Activated CD4-positive, CD25-positive, alpha-beta regulatory T cell treated with anti-CD3 and anti-CD28 coated beads, Interleukin-2, amount 50 U/mL, for 16 hours (primary cell): Measurements from ENCODE around the gene RBP2.
"Not testable (repeated sequence)": the region's sequence is repeated elsewhere in the genome, so short reads cannot be mapped to it uniquely, and the experiment has no call there.

Source experiments
- DNase-seq: peaks from one replicate; pipeline ENCODE4 v3.0.0-alpha.2; 2020; ENCODE audit warnings: low read depth, low spot score

RBP2 gene

DNA sequence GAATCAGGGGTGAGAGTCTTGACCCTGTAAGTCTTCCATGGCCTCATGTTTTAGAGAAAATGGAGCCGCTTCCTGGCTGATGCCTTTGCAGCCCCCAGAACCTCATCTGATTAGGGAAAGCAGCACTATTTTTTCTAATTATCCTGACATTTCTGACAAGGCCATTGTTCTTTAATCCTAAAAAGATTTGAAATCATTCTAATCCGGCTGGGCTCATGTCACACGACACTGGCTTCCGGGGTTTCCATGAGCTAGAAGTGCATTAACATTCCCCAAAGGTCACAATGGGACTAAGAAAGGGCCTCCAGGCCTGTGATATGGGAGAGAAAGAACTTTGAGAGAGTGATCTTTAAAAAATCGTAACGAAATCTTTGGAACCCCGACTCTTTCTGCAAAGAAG is 33.1 kb downstream of the RBP2 start:
- DNase-seq = no peak

DNA sequence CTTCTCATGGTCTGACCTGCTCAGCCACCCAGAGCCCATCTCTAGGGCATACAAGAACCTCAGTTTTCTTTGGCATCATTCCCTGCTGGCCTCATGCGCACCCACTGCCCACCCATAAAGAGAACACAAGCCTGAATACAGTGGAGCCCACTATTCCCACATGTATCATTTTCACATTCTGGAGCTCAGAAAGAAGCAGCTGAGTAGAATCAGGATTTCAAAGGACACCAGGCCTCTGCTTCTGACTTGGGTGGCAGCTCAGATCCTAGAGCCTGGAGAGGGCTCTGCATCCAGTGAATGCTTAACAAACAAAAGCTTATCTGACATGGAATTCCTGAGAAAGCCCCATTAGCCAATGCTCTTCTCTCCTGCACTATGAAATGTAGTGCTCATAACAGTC is 34.7 kb downstream of the RBP2 start:
- DNase-seq = no peak

DNA sequence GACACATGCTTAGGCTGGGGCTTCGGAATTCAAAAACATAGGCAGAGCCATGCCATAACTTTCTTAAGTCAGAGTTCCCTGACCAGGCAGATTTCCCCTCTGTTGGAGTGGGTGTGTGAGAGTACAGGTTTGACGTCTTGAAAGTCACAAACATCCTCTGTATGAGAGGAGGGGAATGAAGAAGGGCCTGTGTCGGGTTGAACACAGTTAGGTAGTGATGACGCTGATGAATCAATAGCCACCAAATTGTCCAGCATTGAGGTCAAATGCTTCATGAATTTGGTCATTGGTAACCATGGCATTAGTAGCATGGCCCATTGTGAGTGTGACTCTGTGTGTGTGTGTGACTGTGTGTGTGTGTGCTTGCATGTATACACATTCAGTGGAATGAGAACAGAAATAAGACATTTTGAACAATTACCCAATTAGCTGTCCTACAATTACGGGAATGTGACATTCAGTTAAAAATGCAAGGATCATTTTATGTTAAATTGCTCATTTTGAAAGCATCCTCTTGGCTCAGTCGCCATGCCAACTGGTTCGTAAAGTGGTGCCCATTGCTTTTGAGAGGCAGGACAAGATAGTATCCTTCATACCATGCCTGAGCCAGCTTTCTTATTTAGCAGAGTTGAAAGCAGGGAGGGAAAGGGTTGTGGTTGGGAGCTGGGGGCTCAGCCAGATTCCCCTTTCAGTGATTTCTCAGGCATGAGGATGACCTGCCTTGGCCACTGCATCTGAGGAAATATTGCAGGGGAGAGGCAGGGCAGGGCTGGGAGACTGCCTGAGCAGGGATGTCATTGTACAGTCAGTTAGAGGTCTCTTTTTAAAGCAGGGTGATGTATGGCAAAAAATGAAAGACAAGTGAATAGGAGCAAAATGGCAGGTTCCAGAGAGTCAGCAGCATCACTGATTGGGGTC is 35.4 kb downstream of the RBP2 start:
- no peak for DNase-seq

DNA sequence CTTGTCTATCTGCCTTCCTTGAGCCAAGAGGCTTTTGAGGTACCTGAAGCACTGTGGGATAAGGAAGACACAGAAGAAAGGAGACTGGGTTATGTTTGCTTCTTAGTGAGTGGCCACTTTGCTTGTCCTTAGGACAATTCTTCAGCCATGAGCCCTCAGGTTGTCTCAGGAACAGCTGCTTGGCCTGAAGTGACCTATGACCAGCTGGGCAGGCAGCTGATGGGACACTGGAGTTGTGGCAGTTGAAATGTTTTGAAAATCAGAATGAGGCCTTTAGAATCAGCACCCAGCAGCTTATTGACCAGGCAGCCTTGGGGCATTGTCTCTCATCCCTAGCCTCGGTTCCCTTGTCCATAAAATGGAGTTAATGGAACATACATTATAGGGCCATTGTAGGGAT is 37.0 kb downstream of the RBP2 start:
- DNase-seq = no peak

DNA sequence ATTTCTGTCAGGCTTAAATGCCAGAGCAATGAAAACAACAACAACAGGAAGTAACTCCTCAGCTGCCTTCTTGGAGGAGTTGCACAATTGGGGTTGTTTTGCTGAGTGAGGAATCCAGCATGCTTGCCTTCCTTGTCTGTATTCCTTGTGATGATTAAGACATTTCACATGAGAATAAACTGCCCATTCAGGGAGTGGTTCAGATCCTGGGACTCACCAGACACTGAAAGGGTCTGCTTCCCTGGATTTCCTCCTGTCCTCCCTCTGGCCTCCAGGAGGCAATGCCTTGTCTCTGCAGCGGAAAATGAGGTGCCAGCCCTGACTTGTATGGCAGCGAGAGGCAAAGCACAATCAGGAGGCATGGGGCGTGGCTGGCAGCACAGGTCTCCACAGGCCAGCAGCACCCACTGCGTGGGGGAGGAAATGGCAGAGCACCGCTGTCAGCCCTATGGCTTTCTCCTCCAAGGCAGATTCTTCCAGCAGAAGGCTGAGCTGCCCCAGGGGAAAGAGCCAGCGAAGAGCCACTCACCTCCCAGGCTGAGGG is 41.5 kb downstream of the RBP2 start:
- DNase-seq = no peak

DNA sequence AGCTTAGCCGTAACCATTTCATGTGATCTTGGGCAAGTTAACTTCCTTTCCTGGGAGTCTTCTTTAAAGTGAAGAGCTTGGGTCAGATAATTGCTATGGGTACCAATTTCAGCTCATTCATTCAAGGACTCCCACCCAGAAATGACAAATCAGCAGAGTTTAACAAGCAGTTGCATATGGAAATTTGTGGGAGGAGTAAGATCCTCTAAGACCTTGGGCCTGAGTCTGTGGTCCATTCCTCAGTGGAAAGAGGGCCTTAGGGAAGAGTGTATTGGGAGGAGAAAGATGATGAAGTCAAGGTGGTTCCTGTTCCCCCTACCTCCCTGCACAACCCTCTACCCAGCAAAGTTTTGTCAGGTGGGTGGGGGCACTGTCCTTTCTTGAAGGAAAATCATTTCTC is 42.1 kb downstream of the RBP2 start:
- no peak for DNase-seq

DNA sequence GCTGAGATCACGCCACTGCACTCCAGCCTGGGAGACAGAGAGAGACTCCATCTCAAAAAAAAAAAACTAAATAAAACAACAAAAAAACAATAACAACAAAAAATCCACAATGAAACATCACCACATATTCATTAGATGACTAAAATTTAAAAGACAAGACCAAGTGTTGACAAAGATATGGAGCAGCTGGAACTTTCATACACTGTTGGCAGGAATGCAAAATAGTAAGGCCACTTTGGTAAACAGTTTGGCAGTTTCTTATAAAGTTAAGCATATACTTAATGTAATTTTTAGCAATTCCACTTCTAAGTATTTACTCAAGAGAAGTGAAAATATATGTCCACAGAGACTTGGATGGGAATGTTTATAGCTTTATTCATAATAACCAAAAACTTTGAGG is 43.2 kb downstream of the RBP2 start:
- DNase-seq = no peak

DNA sequence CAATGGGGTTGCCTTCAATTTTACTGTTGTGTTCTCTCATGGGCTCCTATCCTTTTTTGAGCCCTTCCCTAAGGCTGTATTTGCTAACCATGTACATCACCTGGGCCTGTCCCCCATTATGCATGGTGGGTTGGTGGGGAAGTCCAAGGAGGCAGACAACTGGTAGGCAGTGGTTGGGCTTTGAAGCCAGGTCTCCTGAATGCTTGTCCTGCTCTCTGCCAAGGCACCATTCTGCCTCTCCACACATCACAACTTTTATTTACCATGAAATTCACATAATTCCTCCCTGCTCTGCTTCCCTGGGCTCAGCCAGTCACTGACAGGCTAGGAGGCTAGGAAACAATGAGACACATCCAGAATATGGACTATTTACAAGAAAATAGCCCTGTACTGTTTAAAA is 45.8 kb downstream of the RBP2 start:
- DNase-seq = no peak

DNA sequence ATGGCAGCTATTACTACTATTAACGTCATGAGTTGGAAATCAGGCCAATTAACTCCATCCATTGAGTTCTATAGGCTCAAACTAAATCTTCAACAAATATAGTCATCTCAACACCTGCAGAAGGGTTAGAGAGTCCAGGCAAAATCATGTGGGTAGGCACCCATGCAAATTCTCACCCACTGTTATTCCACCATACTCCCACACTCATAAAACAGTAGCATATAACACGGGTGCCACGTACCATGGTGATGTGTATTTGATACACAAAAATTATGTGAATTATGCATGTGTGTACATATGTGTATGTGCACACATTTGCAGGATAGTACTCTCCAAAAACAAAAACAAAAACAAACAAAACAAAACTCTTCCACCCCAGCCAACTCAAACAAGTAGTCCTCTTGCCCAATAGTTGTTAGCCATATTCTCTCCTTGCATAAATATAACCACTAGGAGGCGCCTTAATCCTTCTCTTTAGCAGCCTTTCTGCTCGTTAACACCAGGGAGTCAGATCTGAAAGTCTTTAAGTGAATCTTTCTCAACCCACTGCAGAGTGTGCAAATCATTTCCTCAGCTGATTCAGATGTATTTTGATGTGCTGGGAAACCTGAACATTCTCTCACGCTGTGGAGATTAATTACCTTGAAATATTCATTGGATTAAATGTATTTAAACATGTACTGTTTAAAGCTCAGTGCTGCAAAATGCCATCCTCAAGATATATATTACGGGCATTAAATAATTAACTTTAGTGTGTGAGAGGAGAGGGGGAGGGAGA is 48.8 kb downstream of the RBP2 start:
- no peak for DNase-seq

DNA sequence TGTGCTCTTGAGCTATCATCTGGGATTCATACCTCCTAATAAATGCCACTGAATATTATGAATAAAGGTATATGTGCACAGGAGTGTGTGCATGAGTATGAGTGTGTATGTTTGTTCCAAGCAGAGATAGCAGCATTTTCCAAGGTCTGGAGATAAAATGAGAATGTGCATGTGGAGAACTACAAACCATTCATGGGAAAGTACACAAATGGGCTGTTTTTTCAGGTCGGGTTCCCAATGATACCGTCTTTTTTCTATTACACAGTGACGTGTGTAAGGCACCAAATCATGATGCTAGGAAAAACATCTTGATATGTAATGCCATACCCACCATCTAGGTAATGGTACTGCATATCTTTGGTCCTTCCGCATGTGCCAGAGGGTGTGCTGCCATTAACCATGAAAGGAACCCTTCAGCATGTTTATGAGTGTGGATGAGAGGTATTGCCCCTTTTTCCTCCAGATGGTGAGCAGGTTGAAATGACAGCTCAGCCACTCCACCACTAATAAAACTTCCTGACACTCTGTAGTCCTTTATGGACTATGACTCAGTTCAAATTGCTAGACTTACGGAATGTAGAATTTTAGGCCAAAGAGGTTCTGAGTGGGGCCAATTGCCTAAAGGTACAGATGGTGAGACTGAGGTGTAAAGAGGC is 50.4 kb downstream of the RBP2 start:
- DNase-seq = no peak

DNA sequence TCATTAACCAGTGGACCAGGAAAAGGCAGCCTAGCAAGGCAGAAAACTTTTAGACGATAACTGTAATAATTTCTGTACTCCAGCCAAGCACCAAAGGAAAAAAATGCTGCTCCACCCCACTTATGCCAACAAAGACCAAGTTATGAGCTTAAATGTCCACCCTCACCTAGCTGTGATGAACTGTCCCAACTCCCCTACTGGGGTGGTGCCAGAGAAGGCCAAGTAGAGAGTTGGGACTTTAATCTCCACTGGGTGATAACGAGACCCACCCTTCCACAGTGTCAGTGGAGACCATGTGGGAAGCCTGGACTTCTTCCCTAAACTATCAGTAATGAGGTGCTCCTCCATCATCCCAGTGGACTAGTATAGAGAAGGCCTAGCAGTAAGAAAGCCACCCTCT is 53.1 kb downstream of the RBP2 start:
- no peak for DNase-seq

DNA sequence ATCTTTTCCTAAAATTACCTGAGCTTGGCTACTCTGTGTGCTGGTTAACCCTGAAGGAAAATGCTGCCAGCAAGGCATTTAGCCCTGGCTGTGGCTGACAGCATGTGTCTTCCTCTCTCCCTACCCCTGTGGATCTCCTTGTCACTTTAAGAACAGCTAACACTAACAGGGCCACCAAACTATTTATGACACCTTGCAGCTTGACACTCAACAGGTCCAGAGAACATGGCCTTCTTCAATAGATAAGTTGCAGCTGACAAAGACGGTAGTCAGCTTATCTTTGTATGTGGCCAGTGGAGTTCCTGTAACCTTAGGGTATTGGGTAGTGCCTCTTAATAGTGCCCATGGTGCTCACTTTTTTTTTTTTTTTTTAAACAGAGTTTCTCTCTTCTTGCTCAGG is 54.9 kb downstream of the RBP2 start:
- no peak for DNase-seq

DNA sequence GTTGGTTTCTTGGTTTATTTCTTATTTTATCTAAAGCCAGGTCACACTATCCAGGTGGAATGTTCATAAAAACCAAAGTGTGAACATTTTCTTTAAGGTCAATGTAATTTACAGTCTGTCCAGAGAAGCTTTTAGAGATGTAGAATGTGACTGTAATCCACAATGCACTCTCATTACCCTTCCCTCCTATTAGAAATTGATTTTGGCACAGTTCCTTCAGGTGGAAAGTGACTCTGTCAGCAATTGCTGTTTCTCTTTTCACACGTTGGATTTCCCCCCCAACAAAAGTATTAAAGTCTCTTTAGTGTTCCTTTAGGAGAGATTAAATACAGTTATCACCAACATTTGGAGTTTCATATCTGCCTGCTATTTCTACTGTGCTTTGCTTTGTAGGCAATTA is 55.3 kb downstream of the RBP2 start:
- DNase-seq = no peak

DNA sequence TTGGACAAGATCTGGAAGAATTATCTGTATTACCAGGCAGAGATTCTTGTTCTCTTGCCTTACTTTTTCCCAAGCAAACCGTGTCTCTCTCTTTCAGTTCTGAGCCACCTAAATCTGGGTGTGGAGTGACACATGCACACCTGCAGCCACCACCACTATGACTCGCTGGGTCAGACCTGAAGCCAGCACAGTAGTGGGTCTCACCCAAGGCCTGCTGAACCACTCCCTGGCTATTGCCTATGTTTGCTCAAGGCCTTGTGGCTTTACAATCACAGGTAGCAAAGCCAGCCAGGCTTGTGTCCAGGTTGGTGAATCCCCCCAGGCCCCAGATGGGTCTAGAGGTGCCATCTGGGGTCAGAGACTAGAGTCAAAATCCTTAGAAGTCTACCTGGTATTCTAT is 58.2 kb downstream of the RBP2 start:
- DNase-seq = no peak

DNA sequence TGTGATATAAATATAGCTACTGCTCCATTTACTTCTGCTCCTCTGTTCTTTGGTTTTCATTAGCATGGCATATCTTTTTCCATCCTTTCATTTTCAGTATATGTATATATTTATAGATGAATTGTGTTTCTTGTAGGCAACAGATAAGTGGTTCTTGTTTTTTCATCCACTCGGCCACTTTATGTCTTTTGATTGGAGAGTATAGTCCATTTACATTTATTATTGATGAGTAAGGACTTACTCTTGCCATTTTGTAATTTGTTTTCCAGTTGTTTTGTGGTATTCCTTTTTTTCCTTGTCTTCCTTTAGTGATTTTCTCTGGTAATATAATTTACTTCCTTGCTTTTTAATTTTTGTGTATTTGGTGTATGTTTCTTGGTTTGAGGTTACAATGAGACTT is 60.0 kb downstream of the RBP2 start:
- no peak for DNase-seq

DNA sequence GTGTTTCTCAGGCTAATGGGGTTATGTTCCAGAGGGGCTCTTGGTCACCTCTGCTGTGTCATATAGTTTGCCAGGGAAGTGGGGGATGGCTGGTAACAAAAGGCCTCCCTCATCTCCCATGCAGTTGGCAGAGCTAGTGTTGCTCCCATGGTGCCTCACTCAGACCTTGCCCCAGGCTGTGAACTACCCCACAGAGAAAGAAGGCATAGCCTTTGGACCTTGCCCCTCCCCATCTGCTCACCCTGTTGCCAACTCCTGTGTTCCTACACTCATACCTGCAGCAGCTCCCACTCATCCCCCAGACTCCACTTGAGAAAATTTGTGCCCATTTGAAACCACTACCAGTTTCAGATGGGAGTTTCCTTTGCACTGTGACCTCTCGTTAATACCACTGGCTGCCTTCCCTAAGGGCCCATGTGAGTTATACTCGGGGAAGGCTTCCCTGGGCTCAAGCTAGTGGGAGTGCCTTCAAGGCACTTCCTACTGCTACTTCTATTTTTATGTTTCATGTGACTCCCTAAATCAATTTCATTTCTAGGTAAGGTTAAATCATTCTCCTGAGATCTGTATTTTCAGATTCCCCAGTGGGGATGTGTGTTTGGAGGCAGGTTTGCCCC is 61.6 kb downstream of the RBP2 start:
- no peak for DNase-seq

DNA sequence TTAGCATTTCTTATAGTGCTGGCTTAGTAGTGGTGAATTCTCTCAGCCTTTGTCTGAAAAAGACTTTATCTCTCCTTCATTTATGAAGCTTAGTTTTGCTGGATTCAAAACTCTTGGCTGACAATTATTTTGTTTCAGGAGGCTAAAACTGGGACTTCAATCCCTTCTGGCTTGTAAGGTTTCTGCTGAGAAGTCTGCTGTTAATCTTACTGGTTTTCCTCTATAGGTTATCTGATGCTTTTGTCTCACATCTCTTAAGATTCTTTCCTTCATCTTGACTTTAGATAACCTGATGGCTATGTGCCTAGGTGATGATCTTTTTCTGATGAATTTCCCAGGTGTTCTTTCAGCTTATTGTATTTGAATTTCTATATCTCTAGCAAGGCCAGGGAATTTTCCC is 63.4 kb downstream of the RBP2 start:
- DNase-seq = not testable (repeated sequence)
